Amniotic stem cell (primary cell): ENCODE results near the gene KIAA0930.

ENCODE experiments used
- DNase-seq: peaks from one replicate; lab custom pipeline; 2025; lab: John Stamatoyannopoulos, UW

Gene KIAA0930

DNA sequence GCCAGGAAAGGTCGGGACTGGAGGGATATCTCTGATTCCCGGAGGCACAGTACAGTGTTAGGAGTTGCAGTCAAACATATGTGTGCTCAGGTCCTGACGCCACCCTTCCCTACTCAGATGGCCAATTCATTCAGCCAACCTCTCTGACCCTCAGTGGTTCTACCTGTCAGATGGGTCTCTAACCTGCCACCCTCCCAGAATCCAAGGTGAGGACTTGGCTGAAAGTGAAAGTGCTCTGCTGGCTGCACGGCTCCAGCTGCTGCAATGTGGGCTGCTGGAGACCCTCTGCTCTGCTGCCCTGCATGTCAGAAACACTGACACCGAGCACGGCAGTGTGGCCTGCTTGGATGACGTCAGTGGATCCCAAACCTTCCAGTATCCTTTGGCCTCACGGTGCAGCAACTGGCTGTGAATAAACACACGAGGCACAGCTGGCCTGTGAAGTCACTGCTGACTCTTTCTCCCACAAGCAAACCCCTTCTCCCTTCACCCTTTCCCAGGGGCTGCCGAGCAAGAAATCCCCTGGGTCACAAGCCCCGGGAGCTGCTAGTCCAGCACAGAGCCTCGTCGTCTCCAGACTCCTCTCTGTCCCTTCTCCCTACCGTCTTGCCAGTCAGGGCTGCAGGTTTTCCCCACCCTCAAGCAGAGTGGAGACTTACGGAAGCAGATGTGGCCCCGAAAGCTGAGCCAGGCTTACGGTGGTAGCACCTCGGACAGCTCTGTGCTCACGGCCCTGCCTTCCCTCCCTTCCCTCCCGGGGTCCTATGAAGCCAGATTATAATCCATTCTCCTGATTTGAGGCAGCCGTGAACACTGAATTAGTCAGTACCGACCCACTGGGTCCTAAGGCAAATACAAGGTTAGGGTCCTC, 24.3 kb downstream of the KIAA0930 start:
- no peak for DNase-seq

DNA sequence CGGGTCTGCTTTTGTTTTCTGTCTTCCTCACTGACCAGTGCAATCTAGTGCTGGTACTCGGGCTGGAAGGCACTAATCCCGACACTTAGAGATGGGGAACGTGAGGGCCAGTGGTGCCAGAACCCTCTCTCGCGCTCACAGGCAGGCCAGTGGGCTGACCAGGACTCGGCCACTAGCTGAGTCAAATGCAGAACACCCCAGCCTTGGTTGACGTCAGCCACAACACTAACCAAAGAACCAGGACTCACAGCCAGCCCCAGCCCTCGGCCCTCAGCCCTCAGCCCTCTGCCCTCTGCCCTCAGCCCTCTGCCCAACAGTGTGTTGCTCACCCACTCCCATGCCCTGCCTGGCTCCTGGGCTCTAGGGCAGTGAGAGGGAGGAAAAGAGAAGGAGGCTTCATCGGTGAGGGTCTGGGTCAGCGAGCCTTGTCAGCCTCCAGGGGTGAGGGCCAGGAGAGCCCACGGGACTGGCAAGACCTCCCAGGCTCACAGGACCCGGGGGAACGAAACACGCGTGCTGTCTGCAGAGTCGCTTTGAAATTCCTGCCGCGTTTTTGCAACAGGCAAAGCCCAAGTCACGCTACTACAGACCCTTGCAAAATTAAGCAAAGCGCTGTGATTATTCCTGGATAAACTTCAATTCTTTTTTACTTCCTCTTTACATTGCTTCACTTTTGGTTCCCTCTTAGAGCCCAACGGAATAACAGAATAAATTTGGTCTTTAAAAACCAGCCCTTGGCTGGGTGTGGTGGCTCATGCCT, 27.5 kb downstream of the KIAA0930 start:
- DNase-seq = no peak

DNA sequence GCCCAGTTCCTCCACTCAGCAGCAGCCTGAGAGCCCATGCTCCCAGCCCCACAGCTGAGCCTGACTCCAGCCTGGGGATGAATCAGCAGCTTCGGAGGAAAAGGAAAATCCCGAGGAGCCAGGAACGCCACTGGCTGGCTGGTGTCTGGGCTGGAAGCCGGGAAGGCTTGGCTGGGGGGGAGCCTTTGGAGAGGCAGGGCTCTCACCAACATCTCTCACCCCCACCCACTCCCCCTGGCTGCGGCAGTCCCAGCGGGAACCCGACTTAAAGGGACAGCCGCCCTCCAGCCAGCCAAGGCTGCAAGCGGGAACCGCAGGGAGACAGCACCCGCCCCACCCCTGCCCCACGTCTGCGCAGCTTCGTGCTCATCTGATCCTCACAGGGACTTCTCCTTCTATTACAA, 28.4 kb downstream of the KIAA0930 start:
- DNase-seq = peak; percentile 91

DNA sequence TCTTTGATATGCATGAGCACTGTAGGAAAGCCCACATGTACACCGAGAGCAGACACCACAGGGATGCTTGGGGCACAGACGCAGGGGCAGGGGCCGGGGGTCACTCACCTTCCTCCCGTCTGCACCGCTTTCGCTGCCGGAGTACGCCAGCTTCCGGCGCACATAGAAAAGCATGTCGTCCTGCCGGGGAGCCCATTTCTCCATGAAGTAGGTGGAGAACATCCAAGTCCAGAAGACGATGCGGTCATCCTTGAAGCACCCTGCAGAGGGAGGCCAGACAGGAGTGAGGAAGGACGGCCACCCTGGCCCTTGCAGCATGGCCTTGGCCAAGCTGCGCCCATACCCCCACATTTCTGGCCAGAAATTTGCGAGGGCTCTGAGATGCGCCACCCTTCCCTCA, 28.8 kb downstream of the KIAA0930 start:
- DNase-seq = no peak

DNA sequence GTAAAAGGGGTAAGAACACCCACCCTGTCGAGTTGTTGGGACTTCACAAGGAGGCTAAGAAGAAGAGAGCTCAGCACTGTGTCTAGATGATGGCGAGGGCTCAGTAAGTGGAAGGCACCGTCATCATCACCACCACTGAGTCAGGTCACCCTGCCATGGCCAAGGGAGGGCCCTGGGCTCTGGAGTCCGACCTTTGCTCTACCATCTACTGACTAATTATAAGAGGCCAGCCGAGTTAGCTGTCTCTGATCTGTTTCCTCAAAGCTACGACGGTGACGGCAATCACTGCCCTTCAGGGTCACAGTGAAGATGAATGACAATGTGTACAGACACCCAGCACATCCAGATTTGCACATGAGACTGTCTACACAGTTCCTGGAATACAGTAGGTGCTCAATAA, 29.3 kb downstream of the KIAA0930 start:
- no peak for DNase-seq

DNA sequence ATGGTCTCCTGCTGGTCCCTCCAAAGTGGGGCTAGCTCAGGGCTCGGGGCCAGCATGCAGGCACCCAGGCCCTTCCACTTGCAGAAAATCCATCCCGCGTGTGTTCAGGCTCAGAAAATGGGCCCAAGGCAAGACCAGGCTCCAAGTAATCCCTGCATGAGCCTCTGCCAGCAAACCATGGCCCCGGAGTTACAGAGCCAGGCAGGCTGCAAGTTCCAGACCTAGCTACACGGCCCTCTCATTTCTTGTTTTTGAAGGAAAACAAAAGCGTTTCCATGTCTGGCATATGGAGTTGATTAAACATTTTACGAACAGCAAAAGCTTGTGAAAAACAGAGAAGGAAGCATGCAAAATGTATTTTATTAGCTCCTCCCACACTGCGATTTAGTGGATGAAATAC, 29.7 kb downstream of the KIAA0930 start:
- DNase-seq = no peak

DNA sequence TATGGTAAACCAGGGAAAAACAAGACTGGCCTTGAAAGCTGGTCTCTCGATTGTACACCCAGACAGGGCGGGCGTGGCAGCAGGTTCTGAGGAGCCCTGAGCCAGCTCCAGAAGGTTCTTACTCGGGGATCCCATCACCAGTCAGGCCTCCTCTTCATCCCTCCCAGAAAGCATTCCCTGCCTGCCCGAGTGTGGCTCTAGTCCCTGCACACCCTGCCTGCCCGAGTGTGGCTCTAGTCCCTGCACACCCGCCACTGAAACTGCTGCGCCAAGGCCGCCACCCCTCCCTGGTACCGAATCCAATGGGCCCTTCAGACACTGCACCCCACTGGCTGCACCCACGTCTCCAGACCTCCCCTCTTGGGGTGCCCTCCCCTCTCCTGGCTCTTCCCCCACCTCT, 30.1 kb downstream of the KIAA0930 start:
- DNase-seq = no peak

DNA sequence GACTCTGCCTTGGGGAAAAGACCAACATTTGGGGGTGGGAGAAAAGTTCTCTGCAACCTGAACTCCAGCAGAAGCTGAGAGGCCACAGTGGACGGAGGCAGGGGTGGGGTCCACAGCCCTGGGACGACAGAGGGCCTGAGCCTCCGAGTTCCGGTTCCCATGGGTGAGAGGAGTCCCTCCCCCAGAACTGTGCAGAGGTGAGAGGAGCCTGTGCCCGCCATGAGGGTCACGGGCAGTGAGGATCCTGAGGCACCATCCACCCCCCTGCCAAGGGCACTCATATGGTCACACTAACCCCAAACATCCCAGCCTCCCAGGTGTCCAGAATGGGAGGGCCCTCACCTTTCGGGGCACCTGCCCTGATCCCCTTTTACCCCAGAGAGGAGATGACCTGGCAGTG, 30.5 kb downstream of the KIAA0930 start:
- DNase-seq = no peak

DNA sequence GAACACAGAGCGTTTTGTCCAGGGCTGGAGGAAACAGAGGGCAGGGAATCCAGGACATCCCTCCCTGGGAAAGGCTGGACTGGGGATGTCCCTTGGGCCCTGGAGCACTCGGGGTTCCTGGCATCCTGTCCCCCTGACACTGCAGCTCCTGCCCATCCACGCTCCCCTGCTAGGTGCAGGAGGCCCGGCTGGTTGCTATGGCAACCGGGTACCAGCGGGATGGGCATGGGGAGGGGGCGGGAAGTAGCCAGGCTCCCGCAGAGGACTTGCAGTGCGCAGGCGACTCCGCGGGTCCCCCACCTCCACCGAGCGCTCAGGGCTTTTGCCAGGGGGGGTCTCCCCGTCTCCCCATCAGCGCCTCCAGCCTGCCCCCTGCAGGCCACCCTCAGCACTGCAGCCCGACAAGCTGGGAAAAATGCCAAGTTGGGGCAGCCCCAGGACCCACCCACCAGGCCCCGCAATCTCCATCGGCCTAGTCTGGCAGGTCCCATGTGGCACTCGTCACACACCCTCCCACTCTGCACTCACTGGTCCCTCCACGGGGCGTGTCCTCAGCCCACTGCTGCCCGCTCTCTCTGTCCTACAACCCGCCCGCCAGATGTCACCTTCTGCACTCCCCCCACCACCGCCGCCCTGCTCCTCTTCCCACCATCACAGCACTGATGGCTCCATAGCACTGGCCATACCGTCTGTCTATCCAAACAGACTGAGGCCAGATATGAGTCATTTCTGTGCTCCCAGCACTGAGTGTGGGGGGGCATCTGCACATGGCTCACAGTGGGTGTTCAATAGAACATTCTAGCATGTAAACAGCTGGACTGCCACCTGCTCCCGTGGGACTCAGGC, 31.5 kb downstream of the KIAA0930 start:
- no peak for DNase-seq

DNA sequence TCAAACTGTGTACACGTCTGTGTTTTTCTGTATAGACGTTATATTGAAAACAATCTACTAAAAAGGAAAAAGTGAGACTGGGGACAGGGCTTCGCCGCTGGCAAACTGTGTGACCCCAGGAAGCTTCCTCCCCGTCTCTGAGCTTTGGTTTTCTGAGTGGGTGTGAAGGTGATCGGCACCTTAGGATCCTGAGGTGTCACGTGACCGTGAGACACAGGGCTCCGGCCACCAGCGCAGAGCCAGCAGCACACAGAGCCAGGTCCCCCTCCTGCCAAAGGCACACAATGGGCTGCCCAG, 32.0 kb downstream of the KIAA0930 start:
- no peak for DNase-seq

DNA sequence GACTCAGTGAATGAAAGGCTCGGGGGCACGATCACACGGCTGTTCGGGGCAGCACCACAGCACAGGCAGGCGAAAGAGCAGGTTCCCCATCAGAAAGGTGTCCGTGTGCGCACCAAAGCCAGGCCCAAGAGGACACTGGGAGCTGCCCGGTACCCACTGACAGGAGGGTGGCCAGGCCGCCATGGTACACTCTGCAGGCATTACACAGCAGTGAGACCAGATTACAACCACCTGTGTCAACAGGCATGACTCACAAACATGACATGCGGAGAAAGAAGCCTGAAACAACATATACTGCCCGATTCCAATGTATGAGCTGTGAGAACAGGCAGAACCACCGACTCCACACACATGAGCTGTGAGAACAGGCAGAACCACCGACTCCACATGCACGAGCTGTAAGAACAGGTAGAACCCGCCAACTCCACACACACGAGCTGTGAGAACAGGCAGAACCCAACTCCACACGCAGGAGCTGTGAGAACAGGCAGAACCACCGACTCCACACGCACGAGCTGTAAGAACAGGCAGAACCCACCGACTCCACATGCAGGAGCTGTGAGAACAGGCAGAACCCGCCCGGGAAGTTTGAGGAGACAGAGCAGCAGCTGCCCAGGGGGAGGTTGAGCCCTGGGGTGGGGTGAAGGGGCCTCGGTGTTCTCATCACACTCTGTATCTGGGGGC, 32.6 kb downstream of the KIAA0930 start:
- DNase-seq = no peak

DNA sequence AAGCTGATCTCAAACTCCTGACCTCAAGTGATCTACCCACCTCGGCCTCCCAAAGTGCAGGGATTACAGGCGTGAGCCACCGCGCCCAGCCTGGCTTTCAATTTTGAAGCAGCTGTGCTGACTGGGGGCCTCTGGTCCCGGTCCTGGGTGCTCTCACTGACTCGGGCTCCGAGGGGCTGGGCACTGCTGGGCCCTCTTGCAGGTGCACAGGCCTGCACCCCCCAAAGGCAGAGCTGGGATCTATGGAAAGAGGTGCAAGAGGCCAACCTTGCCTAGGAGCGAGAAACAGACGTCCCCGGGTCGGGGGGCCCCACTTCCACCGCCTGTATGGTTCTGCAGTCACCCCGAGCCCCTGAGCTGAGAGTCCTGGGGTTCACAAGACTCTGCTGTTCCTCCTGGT, 33.2 kb downstream of the KIAA0930 start:
- no peak for DNase-seq

DNA sequence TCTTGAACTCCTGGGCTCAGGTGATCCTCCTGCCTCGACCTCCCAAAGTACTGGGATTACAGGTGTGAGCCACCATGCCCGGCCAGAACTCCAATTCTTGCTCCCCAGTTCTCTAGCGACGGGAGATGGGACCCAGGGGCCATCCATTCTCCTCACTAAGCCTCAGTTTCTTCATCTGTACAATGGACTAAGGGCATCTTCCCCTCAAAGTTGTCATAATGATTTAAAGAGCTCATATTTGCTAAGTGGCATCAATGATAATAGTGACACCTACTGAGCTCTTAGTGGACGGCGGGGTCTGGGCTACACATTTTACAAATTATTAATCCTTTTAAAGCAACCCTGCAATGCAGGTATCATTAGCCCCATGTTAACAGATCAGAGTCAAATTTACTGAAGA, 34.5 kb downstream of the KIAA0930 start:
- no peak for DNase-seq

DNA sequence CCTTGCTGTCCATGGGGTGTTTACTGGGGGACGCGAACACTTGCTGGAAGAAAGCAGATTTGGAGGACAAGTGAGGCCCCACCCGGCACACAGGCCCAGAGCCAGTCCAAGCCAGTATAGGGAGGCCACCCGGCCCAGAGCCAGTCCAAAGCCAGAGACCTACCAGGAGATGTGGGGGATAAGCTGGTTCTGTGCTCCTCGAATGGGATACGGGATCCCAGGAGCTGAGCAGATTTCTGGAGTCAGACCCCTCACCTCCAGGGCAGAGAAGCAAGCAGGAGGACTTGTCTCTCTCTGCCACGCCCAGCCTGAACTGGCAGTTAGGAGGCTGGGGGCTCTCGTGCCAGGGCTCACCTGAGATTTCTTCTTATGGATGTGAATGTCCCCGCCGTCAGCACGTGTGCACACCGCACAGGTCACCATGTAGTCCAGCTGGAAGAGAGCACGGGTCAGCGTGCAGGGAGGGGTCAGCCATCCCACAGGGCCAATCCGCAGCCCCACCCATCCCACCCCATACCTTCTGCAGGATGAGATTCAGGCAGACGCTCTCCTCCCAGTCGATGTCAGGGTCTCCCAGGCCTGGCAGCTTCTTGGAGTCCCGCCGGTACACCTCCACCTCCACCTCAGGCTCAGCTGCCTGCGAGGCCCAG, 35.3 kb downstream of the KIAA0930 start:
- DNase-seq = no peak

DNA sequence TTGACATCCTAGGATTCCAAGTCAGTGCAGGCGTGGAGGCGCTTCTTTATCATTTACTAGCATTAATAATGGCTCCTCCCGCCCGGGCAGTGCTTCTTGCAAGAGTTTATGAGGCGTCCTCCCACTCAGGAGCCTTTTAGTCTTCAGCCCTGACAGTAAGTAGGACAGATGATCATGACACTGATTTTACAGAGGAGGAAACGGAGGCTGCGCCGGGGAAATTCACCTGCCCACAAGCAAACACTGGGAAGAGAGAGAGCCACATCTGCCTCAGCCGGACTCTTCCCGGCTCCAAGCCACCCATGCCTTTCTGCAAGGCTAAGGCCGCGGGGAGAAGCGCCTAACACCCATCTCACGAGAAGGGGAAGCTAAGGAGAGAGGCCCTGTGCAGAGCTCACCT, 35.9 kb downstream of the KIAA0930 start:
- DNase-seq = no peak

DNA sequence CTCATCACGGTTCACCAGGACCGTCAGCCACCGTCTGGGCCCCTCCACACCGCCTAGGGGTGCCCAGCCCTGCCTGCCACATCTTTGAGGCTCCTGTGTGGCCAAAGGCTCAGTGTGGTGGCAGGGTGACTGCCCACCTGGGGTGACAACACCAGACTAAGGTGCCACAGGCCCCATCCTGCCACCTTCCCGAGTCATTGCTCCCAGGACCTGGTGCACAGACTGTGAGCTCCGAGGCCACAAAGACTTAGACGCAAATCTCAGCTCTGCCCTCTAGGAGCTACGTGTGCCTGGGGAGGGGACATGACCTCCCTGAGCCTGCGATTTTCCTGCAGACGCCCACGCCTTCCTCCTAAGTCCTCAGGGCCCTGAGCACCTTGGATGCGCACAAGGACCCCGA, 36.5 kb downstream of the KIAA0930 start:
- no peak for DNase-seq

DNA sequence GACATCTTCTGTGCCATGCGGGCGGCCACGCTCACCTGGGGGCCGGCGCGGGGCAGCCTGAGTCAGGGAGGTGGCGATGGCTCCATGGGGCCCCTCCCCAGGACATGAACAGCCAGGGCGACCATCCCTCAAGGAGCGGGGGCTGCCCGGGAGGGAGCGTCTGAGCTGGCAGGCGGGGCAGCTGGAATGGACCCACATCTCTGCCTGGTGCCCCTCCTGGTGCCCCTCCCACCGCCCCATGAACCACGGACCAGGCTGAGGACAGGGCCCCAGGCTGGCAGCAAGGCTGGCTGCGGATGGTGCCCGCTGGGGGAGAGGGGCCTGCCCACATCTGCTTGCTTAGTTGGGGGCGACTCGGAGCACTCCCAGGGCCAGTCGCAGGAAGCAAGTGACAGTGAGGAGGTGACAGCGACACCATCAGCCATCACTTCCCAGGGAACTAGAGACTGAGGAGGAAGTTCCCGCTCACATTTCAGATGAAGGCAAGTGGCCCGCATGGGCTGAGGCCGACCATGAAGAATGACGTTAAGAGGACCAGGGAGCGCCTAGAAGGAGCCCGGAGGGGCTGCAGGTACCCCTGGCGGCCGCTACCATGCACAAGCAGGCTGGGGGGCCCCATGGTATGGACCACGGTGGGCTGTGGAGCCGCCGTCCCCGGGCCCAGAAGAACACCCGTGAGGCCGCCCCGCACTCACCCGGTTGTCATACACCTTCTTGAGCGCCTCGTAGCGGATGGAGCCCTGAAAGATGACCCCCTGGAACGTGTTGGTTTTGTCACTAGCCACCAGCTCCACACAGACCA, 37.3 kb downstream of the KIAA0930 start:
- DNase-seq = no peak

DNA sequence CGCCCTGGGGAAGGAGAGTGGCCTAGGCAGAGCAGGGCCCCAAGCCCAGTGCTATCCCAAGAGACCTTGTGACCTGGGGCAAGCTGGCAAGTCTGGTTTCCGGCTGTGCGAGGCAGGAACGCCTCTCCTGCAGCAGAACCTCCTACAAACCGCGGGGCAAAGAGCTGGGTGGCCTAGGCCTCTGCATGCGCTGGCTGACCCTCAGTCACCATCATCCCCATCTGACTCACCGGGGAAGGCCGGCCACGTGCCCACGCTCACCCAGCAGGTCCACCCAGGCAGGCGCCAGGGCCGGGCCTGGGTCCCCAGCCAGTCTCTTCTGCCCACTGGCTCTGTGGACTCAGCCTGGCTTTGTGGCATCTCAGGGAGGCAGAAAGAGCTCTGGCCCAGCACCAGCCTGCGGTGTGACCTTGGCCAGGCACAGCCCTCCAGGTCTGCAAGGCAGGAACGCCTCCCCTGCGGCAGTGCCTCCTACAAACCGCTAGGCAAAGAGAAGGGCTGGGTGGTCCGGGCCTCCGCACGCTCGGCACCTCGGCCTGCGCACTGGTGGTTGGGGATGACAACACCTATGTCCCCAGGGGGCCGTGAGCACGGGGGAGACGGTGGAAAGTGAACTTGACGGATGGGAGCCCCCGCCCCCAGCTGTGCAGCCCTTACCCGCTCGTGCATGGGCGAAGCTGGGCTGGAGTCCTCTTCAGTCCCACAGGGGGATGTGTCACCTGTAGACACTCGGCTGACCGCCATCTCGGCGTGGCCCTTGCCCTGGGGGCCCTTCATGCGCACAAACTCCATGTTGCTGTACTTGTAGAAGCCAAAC, 38.2 kb downstream of the KIAA0930 start:
- no peak for DNase-seq

DNA sequence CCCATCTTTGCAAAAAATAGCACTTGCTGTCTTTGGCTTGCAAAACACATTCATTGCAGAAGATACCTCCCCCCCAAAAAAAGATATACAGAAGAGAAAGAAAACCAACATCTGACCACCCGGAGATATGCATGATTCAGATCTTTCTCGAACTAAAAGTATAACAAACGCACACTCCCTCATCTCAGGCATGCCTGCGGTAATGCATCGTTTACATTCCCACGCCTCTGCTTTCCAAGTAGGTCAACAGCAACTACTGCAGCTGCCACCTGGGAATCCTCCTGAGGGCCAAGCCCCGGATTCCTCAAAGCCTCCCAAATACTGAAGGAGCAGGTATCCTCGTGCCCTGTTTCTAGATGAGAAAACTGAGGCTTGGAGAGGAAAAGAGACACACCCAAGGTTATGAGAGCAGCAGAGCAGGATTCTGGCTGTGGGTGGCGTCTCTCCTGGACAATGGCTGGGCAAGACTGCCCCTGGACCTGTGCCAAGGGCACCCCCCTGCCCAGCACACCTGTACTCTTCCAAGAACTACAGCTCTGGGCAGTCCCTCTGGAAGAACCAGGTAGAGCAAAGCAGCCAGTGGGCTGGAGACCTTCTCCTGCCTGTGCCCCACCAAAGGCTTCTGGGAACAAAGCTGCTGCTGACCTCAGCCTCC, 38.9 kb downstream of the KIAA0930 start:
- DNase-seq = no peak
